Neuronal stem cell (in vitro differentiated cells): ENCODE data around the gene SSX4B.

Source experiments
- DNase-seq: peaks from one replicate; pipeline ENCODE4 v3.0.0-alpha.2; 2013; ENCODE audit warnings: low spot score
- H2AFZ ChIP-seq: one replicate; pipeline ENCODE4 v1.6.1; 2013; ENCODE audit warnings: mild to moderate bottlenecking, low read length, inconsistent platforms
- H2AK5ac ChIP-seq: 2 replicates; pipeline ENCODE4 v1.6.1; 2013; ENCODE audit warnings: low read depth, mild to moderate bottlenecking, inconsistent platforms, low read length, moderate library complexity, mixed read lengths
- H2BK120ac ChIP-seq: 2 replicates; pipeline ENCODE4 v1.6.1; 2013; ENCODE audit warnings: low read depth, mild to moderate bottlenecking, inconsistent platforms, low read length, moderate library complexity, mixed read lengths
- H2BK12ac ChIP-seq: one replicate; pipeline ENCODE4 v1.6.1; 2013; ENCODE audit warnings: low read length, inconsistent platforms
- H2BK15ac ChIP-seq: 2 replicates; pipeline ENCODE4 v1.6.1; 2013; ENCODE audit warnings: mild to moderate bottlenecking, low read length, inconsistent platforms, mixed read lengths
- H2BK5ac ChIP-seq: one replicate; pipeline ENCODE4 v1.6.1; 2013; ENCODE audit warnings: inconsistent platforms, mild to moderate bottlenecking, low read length, moderate library complexity
- H3K14ac ChIP-seq: one replicate; pipeline ENCODE4 v1.6.1; 2013; ENCODE audit warnings: low read length, inconsistent platforms
- H3K18ac ChIP-seq: 2 replicates; pipeline ENCODE4 v1.6.1; 2013; ENCODE audit warnings: low read length, inconsistent platforms
- H3K23ac ChIP-seq: 2 replicates; pipeline ENCODE4 v1.6.1; 2013; ENCODE audit warnings: low read depth, mild to moderate bottlenecking, mixed read lengths, low read length, inconsistent platforms; ENCODE audit not compliant: poor library complexity
- H3K27ac ChIP-seq: replicated peaks from 3 replicates; pipeline ENCODE4 v1.5.1; 2013; ENCODE audit warnings: low read length, inconsistent platforms
- H3K27me3 ChIP-seq, 3 experiments: 2 replicates each; pipeline ENCODE4 v1.6.1; 2013; ENCODE audit warnings: low read length in 3 of 3, mild to moderate bottlenecking in 2 of 3, inconsistent platforms in 1 of 3, low read depth in 1 of 3, mixed read lengths in 1 of 3, moderate library complexity in 1 of 3; ENCODE audit not compliant: control insufficient read depth in 3 of 3, insufficient read depth in 3 of 3
- H3K36me3 ChIP-seq, 2 donors: replicated peaks in 1 of 2; 2 replicates each; pipeline ENCODE4 v1.6.1; 2013; ENCODE audit warnings: low read length in 2 of 2; ENCODE audit not compliant: control insufficient read depth in 2 of 2, insufficient read depth in 2 of 2
- H3K4ac ChIP-seq: 2 replicates; pipeline ENCODE4 v1.6.1; 2013; ENCODE audit warnings: inconsistent platforms, mild to moderate bottlenecking, low read length, moderate library complexity
- H3K4me1 ChIP-seq, 2 donors: 1 replicate in 1 of 2; 2 replicates in 1 of 2; pipeline ENCODE4 v1.6.1; 2013; ENCODE audit warnings: low read length in 2 of 2, low read depth in 1 of 2; ENCODE audit not compliant: control insufficient read depth in 2 of 2, insufficient read depth in 1 of 2
- H3K4me2 ChIP-seq: one replicate; pipeline ENCODE4 v1.6.1; 2013; ENCODE audit warnings: mild to moderate bottlenecking, low read length, inconsistent platforms; ENCODE audit not compliant: insufficient read depth, poor library complexity, severe bottlenecking
- H3K4me3 ChIP-seq, 2 donors: 2 replicates each; pipeline ENCODE4 v1.5.1; 2013; ENCODE audit warnings: low read length in 2 of 2, mild to moderate bottlenecking in 2 of 2, inconsistent platforms in 1 of 2, moderate library complexity in 1 of 2
- H3K79me1 ChIP-seq: one replicate; pipeline ENCODE4 v1.6.1; 2013; ENCODE audit warnings: low read depth, mild to moderate bottlenecking, inconsistent platforms, low read length, moderate library complexity
- H3K9ac ChIP-seq: one replicate; pipeline ENCODE4 v1.6.1; 2013; ENCODE audit warnings: mild to moderate bottlenecking, low read depth, low read length, inconsistent platforms; ENCODE audit not compliant: poor library complexity
- H3K9me3 ChIP-seq, 2 donors: replicated peaks in 1 of 2; 2 replicates each; pipeline versions ENCODE3 to v1.6.1; 2013; ENCODE audit warnings: low read length in 2 of 2, mild to moderate bottlenecking in 2 of 2, inconsistent platforms in 1 of 2, low read depth in 1 of 2, mixed read lengths in 1 of 2, moderate library complexity in 1 of 2; ENCODE audit not compliant: control insufficient read depth in 2 of 2, insufficient read depth in 1 of 2
- H4K8ac ChIP-seq: one replicate; pipeline ENCODE4 v1.6.1; 2013; ENCODE audit warnings: low read depth, mild to moderate bottlenecking, inconsistent platforms, low read length, moderate library complexity
- H4K91ac ChIP-seq: one replicate; pipeline ENCODE4 v1.6.1; 2013; ENCODE audit warnings: low read length, low read depth, mild to moderate bottlenecking, inconsistent platforms; ENCODE audit not compliant: poor library complexity
- WGBS, 2 donors: extraction: QIAGEN DNeasy Blood & Tissue Kit; methylation state at CpG; one replicate each; pipeline ENCODE4 v1.1.7; 2013; ENCODE audit warnings: missing lambda C conversion rate in 2 of 2, mixed read lengths in 1 of 2; ENCODE audit not compliant: insufficient read length in 2 of 2, insufficient replicate concordance in 1 of 2; ENCODE audit errors: extremely low coverage in 2 of 2; 5-methylcytosine and 5-hydroxymethylcytosine counted together

Gene SSX4B

DNA sequence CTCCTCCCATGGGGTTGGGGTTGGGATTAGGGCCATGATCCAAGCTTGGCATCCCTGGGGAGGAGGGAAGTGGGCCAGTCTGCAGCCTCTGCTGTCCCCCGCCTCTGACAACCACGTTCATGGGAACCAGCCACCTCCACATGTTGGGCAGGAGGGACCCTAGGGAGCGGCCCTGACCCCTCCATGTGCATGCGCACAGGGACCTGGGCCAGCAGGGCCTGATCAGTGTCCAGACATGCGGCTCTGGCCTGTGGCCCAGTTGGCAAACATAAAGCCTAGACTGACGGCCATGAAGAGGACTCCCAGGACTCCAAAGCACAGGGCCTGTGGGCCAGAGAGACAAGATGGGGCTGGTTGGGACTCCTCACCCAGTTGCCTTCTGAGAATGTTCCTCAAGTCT is 47.0 kb upstream of the SSX4B start:
- no peak overlapping the region for H2AFZ ChIP-seq
- no CpG with 5 or more reads among the region's 6 CpGs for WGBS, 2 donors
- no peak overlapping the region for H3K23ac ChIP-seq
- no peak overlapping the region for H3K9ac ChIP-seq
- no peak overlapping the region for H3K4me2 ChIP-seq
- H2BK12ac ChIP-seq = no peak overlapping the region
- no peak for DNase-seq
- no peak overlapping the region for H3K4me3 ChIP-seq
- H3K79me1 ChIP-seq = no peaks in the 10 kb centered on the region
- H3K14ac ChIP-seq = no peak overlapping the region
- H3K27ac ChIP-seq = no peak overlapping the region
- no peak overlapping the region for H2BK120ac ChIP-seq
- no peak overlapping the region for H2AK5ac ChIP-seq
- H3K4me1 ChIP-seq = no peaks in the 10 kb centered on the region
- H2BK15ac ChIP-seq = no peak overlapping the region
- H3K36me3 ChIP-seq = no peaks in the 10 kb centered on the region
- no peak overlapping the region for H2BK5ac ChIP-seq
- H4K91ac ChIP-seq = no peak overlapping the region
- no peak overlapping the region for H3K18ac ChIP-seq
- no peaks in the 10 kb centered on the region for H3K9me3 ChIP-seq
- no peak overlapping the region for H4K8ac ChIP-seq
- no peak overlapping the region for H3K4ac ChIP-seq
- no peaks in the 10 kb centered on the region for H3K27me3 ChIP-seq

DNA sequence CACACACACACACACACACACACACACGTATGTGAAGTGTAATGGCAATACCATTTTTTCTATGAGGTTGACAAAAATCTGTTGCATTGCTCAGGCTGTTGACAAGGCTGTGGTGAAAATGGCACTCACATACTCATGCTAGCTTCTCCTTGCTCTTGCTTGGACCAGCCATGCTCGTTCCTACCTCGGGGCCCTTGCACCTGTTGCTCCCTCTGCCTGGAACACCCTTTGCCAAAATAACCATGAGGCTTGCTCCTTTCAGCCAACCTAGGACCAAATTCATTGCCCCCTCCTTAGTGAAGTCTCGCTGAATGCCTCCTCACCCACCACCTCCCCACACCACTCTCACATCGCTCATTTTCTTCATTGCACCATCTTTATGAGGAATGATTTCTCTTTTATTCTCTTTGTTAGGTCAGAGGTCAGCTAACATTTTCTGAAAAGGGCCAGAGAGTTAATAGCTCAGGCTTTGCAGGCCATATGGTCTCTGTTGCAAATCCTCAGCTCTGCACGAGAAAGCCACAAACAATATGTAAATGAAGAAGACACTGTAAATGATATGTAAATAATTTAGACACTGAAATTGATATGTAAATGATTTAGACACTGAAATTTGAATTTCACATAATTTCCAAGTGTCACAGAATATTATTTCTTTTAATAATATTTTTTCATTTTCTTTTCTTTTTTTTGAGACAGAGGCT is 45.0 kb upstream of the SSX4B start:
- Histone ChIP-seq H3K36me3 (no peaks in the 10 kb centered on the region), H2BK120ac (no peak overlapping the region), H2BK12ac (no peak overlapping the region), H4K91ac (no peak overlapping the region), H3K4me3 (no peak overlapping the region), H3K79me1 (no peaks in the 10 kb centered on the region), H3K9ac (no peak overlapping the region), H2AFZ (no peak overlapping the region), H4K8ac (no peak overlapping the region), H3K27ac (no peak overlapping the region), H3K4me2 (no peak overlapping the region), H3K14ac (peak overlapping the region; percentile 21), H2BK5ac (no peak overlapping the region), H2AK5ac (no peak overlapping the region), H3K4me1 (no peaks in the 10 kb centered on the region), H2BK15ac (no peak overlapping the region), H3K4ac (no peak overlapping the region), H3K9me3 (no peaks in the 10 kb centered on the region), H3K18ac (no peak overlapping the region), H3K23ac (no peak overlapping the region), H3K27me3 (no peaks in the 10 kb centered on the region)
- DNase-seq = no peak
- WGBS, 2 donors = no CpG with 5 or more reads among the region's 6 CpGs

DNA sequence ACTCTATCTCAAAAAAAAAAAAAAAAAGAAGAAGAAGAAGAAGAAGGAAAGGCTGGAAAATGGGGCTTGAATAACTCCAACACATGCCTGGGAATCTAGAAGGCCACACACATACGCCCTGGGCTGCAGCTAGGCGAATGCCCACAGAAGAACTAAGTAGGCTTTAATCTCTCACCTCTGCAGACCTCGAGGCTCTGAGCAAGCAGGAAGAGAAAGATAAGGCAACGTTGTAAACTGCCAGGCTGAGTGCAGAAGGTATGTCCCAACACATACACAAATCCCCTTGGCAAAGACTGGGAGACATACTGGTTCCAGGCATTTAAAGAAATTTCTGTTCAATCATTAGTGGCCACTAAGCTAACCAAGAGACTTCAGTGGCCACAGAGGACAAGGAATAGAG is 39.9 kb upstream of the SSX4B start:
- Histone ChIP-seq H4K8ac (no peak overlapping the region), H2BK120ac (no peak overlapping the region), H3K4ac (no peak overlapping the region), H3K23ac (no peak overlapping the region), H2BK5ac (no peak overlapping the region), H2AK5ac (no peak overlapping the region), H3K9ac (no peak overlapping the region), H3K4me2 (no peak overlapping the region), H3K27ac (no peak overlapping the region), H2AFZ (no peak overlapping the region), H3K79me1 (no peaks in the 10 kb centered on the region), H2BK12ac (no peak overlapping the region), H2BK15ac (no peak overlapping the region), H3K4me3 (no peak overlapping the region), H3K36me3 (no peaks in the 10 kb centered on the region), H3K4me1 (no peaks in the 10 kb centered on the region), H3K27me3 (peaks cover 0 to 2% (median 0%) of the 10 kb centered on the region in 3 experiments), H3K18ac (no peak overlapping the region), H3K9me3 (no peaks in the 10 kb centered on the region), H3K14ac (no peak overlapping the region), H4K91ac (no peak overlapping the region)
- no CpG with 5 or more reads among the region's 4 CpGs for WGBS, 2 donors
- no peak for DNase-seq

- no peak overlapping the region for H3K14ac ChIP-seq
- H3K79me1 ChIP-seq = no peaks in the 10 kb centered on the region
- no peaks in the 10 kb centered on the region for H3K4me1 ChIP-seq
- H3K27ac ChIP-seq = no peak overlapping the region
- peaks cover 0 to 7% (median 0%) of the 10 kb centered on the region in 3 experiments for H3K27me3 ChIP-seq
- H3K9ac ChIP-seq = no peak overlapping the region
- H3K4ac ChIP-seq = no peak overlapping the region
- no peak overlapping the region for H2AK5ac ChIP-seq
- H2AFZ ChIP-seq = no peak overlapping the region
- no peak for DNase-seq
- no peaks in the 10 kb centered on the region for H3K36me3 ChIP-seq
- no peak overlapping the region for H3K23ac ChIP-seq
- no peak overlapping the region for H4K8ac ChIP-seq
- H3K9me3 ChIP-seq = no peaks in the 10 kb centered on the region
- no peak overlapping the region for H2BK12ac ChIP-seq
- H3K4me2 ChIP-seq = no peak overlapping the region
- H2BK5ac ChIP-seq = no peak overlapping the region
- H4K91ac ChIP-seq = no peak overlapping the region
- no peak overlapping the region for H2BK15ac ChIP-seq
- H3K18ac ChIP-seq = no peak overlapping the region
- H3K4me3 ChIP-seq = no peak overlapping the region
- no peak overlapping the region for H2BK120ac ChIP-seq
These were observed 38.3 kb upstream of the SSX4B start for GRCh38 chrX:48450076-48450475.
